Osteoblast (primary cell): ENCODE data around the gene BMP2K. TPM values are rescaled to one million over a fixed set of nuclear protein-coding genes. Genes with fewer than 3 reads are reported as not detected.
A peak's percentile ranks its signal among the peaks of the same experiment; 100 is the strongest.
"Not testable (repeated sequence)": the region's sequence is repeated elsewhere in the genome, so short reads cannot be mapped to it uniquely, and the experiment has no call there.

ENCODE experiments used
- DNase-seq: peaks from one replicate; pipeline ENCODE4 v3.0.0; 2011; ENCODE audit warnings: low spot score, mixed read lengths; ENCODE audit not compliant: insufficient read length; ENCODE audit errors: missing footprints
- H2AFZ ChIP-seq: 2 replicates; pipeline ENCODE4 v1.6.0; 2011; ENCODE audit warnings: mild to moderate bottlenecking, low read length
- H3K27ac ChIP-seq: 2 replicates; pipeline ENCODE4 v1.5.1; 2011; ENCODE audit warnings: mild to moderate bottlenecking, low read depth, low read length, moderate library complexity
- H3K27me3 ChIP-seq: 2 replicates; pipeline ENCODE4 v1.6.0; 2012; ENCODE audit warnings: mild to moderate bottlenecking, control low read depth, inconsistent platforms, low read length, moderate library complexity; ENCODE audit not compliant: insufficient read depth
- H3K36me3 ChIP-seq: 2 replicates; pipeline ENCODE4 v1.5.1; 2011; ENCODE audit warnings: mild to moderate bottlenecking, low read length, control low read depth, moderate library complexity; ENCODE audit not compliant: insufficient read depth
- H3K4me1 ChIP-seq: 2 replicates; pipeline ENCODE4 v1.5.1; 2011; ENCODE audit warnings: mild to moderate bottlenecking, low read length, control low read depth, moderate library complexity; ENCODE audit not compliant: insufficient read depth
- H3K4me2 ChIP-seq: 2 replicates; pipeline ENCODE4 v1.6.0; 2011; ENCODE audit warnings: mild to moderate bottlenecking, low read length; ENCODE audit not compliant: insufficient read depth
- H3K4me3 ChIP-seq: fragments of 200-600 bp; sonication (generic); 3 replicates; pipeline ENCODE4 v1.5.1; 2012; ENCODE audit warnings: mild to moderate bottlenecking, low read length, inconsistent platforms; ENCODE audit not compliant: insufficient read depth
- H3K79me2 ChIP-seq: 2 replicates; pipeline ENCODE4 v1.6.0; 2012; ENCODE audit warnings: mild to moderate bottlenecking, low read length, control low read depth, inconsistent platforms; ENCODE audit not compliant: insufficient read depth
- H3K9me3 ChIP-seq: 2 replicates; pipeline ENCODE4 v1.5.1; 2011; ENCODE audit warnings: low read depth, low read length, control low read depth
- H4K20me1 ChIP-seq: 2 replicates; pipeline ENCODE4 v1.6.0; 2012; ENCODE audit warnings: mild to moderate bottlenecking, low read length, control low read depth; ENCODE audit not compliant: insufficient read depth
- total RNA-seq: library from RNA; depleted of rRNA; stranded (reverse); fragments of >200 nt; gene quantifications from 2 replicates; pipeline ENCODE4 v1.2.3, GENCODE V29; 2012
- TF ChIP-seq, protein P1 (sequence below): IDR thresholded peaks from 2 replicates; pipeline ENCODE4 v1.5.1; 2011; ENCODE audit warnings: mild to moderate bottlenecking, low read depth, low read length, moderate library complexity; ENCODE audit errors: extremely low read depth

BMP2K gene
- total RNA-seq, 1 donor, result 61.2 TPM

DNA sequence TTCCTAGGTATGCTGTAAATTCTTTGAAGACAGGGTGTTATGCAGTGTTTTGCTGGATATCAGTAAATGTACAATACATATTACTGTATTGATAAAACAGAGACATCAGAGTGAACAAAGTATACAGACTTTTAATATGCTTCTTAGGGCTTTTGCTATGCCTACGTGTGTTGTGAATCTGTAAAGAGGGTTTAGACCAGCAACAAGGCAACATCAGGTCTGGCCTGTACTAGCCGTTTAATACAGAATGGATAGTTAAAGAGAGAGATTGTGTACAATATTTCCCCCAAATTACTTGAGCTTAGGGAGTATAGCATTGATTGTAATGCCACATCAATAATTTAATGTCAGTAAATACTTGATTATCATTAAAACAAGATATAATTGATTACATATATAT lies 87.8 kb downstream of the BMP2K start:
- Histone ChIP-seq H3K9me3 (no peaks in the 10 kb centered on the region), H2AFZ (no peak overlapping the region), H3K27me3 (no peaks in the 10 kb centered on the region), H3K4me1 (no peaks in the 10 kb centered on the region), H3K4me2 (no peak overlapping the region), H4K20me1 (no peaks in the 10 kb centered on the region), H3K27ac (no peak overlapping the region), H3K36me3 (peaks cover 15% of the 10 kb centered on the region), H3K4me3 (no peak overlapping the region), H3K79me2 (no peaks in the 10 kb centered on the region)
- DNase-seq, result no peak
- TF ChIP-seq, protein P1, sequence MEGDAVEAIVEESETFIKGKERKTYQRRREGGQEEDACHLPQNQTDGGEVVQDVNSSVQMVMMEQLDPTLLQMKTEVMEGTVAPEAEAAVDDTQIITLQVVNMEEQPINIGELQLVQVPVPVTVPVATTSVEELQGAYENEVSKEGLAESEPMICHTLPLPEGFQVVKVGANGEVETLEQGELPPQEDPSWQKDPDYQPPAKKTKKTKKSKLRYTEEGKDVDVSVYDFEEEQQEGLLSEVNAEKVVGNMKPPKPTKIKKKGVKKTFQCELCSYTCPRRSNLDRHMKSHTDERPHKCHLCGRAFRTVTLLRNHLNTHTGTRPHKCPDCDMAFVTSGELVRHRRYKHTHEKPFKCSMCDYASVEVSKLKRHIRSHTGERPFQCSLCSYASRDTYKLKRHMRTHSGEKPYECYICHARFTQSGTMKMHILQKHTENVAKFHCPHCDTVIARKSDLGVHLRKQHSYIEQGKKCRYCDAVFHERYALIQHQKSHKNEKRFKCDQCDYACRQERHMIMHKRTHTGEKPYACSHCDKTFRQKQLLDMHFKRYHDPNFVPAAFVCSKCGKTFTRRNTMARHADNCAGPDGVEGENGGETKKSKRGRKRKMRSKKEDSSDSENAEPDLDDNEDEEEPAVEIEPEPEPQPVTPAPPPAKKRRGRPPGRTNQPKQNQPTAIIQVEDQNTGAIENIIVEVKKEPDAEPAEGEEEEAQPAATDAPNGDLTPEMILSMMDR, result no peak

DNA sequence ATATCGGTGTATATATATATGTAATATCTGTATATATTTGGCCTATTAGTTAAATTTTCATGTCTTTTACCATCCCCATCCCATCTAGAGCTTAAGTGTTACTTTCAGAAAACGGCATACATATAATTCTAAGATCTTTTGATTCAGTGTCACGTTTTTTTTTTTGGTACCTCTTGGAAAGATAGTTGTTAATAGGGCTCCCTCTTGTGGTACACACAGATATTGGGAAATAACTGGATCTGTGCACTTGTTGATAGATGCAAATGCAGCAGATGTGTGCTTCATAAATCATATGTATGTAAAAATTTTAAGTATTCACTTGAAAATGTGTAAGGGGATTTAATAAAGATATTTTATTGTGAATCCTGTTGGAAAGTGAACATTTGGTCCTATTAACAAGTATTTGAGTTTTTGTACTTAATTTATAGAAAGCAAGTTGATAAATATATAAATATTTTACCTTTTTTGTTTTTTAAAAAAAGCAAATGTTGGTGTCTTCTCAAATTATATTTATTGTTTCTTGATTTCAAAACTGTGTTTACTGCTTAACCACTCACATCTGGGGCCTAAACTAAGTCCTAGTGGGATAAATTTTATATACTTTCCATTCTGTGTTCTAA lies 88.4 kb downstream of the BMP2K start:
- no peaks in the 10 kb centered on the region for H3K9me3 ChIP-seq
- TF ChIP-seq, protein P1, result peak; percentile 69
- H3K4me3 ChIP-seq, result no peak overlapping the region
- peak; percentile 58 for DNase-seq
- no peak overlapping the region for H3K27ac ChIP-seq
- peaks cover 15% of the 10 kb centered on the region for H3K36me3 ChIP-seq
- H4K20me1 ChIP-seq, result no peaks in the 10 kb centered on the region
- no peaks in the 10 kb centered on the region for H3K4me1 ChIP-seq
- H3K79me2 ChIP-seq, result no peaks in the 10 kb centered on the region
- H3K4me2 ChIP-seq, result no peak overlapping the region
- H3K27me3 ChIP-seq, result no peaks in the 10 kb centered on the region
- no peak overlapping the region for H2AFZ ChIP-seq

DNA sequence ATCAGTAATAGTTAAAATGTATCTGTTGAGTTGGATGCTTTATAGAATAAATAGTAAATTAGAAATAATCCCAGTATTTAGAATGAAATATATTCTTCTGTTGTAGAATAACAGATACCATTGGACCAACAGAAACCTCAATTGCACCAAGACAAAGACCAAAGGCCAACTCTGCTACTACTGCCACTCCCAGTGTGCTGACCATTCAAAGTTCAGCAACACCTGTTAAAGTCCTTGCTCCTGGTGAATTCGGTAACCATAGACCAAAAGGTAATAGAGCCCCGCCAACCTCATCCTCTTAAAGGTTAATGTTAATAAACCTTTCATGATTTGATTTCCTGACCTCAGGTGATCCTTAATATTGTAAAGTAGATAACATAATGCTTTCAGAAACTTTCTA lies 89.3 kb downstream of the BMP2K start:
- DNase-seq, result no peak
- Histone ChIP-seq H3K27me3 (no peaks in the 10 kb centered on the region), H3K4me1 (no peaks in the 10 kb centered on the region), H2AFZ (no peak overlapping the region), H3K79me2 (no peaks in the 10 kb centered on the region), H3K9me3 (no peaks in the 10 kb centered on the region), H4K20me1 (no peaks in the 10 kb centered on the region), H3K27ac (no peak overlapping the region), H3K4me3 (no peak overlapping the region), H3K36me3 (peaks cover 15% of the 10 kb centered on the region), H3K4me2 (no peak overlapping the region)
- TF ChIP-seq, protein P1, result no peak

DNA sequence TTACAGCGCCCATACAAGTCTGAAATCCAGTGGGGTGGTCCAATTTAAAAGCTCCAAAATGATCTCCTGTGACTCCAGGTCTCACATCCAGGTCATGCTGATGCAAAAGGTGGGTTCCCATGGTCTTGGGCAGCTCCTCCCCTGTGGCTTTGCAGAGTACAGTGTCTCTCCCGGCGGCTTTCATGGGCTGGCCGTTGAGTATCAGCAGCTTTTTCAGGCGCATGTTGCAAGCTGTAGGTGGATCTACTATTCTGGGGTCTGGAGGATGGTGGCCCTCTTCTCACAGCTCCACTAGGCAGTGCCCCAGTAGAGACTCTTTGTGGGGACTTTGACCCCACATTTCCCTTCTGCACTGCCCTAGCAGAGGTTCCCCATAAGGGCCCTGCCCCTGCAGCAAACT lies 92.6 kb downstream of the BMP2K start:
- not testable (repeated sequence) for H3K4me2 ChIP-seq, H3K9me3 ChIP-seq, H2AFZ ChIP-seq, DNase-seq, H3K27ac ChIP-seq, H3K4me3 ChIP-seq, H3K79me2 ChIP-seq, H3K4me1 ChIP-seq, H3K27me3 ChIP-seq, H4K20me1 ChIP-seq
- peaks cover 27% of the 10 kb centered on the region for H3K36me3 ChIP-seq
